Measurements from ENCODE around the gene GCAT.

GCAT gene

GRCh38 chr22:37782340-37783168 is 25.2 kb upstream of the GCAT start:
- H3K9me3 ChIP-seq = no peaks in the 10 kb centered on the region
- peaks cover 0 to 7% (median 0%) of the 10 kb centered on the region in 4 donors for H3K4me1 ChIP-seq
- H3K4me3 ChIP-seq = no peak overlapping the region
- H3K36me3 ChIP-seq = no peaks in the 10 kb centered on the region
- H3K27me3 ChIP-seq = peaks cover 0 to 26% of the 10 kb centered on the region in 2 donors
- intact Hi-C loops (cut with DNase I; ENCODE audit: low total_unique reads) = no loop called here
- H3K27ac ChIP-seq = no peak overlapping the region
- no peak for DNase-seq
- no peak for TF ChIP-seq CTCF (IDR thresholded peaks at IDR 0.05)

- Histone ChIP-seq H3K9me3 (no peaks in the 10 kb centered on the region), H3K27ac (no peak overlapping the region), H3K4me1 (peaks cover 0 to 5% (median 0%) of the 10 kb centered on the region in 4 donors), H3K4me3 (no peak overlapping the region), H3K36me3 (no peaks in the 10 kb centered on the region), H3K27me3 (peaks cover 0 to 26% of the 10 kb centered on the region in 2 donors)
- no peak for DNase-seq
- intact Hi-C loops (cut with DNase I; ENCODE audit: low total_unique reads) = no loop called here
- no peak for TF ChIP-seq CTCF (IDR thresholded peaks at IDR 0.05)
These were observed 22.8 kb upstream of the GCAT start for GRCh38 chr22:37784829-37785495.

GRCh38 chr22:37790234-37790633 is 17.5 kb upstream of the GCAT start:
- H3K27ac ChIP-seq = no peak overlapping the region
- peaks cover 0 to 6% (median 0%) of the 10 kb centered on the region in 4 donors for H3K4me1 ChIP-seq
- H3K27me3 ChIP-seq = peaks cover 0 to 6% of the 10 kb centered on the region in 2 donors
- H3K9me3 ChIP-seq = no peaks in the 10 kb centered on the region
- H3K36me3 ChIP-seq = no peaks in the 10 kb centered on the region
- intact Hi-C loops (cut with DNase I; ENCODE audit: low total_unique reads) = loop anchor here (5.0 kb wide), 1 partner anchor 148 kb away; no protein-coding TSS in a partner anchor
- no peak overlapping the region for H3K4me3 ChIP-seq
- no peak for DNase-seq
- TF ChIP-seq CTCF (IDR thresholded peaks at IDR 0.05) = no peak

GRCh38 chr22:37792494-37792893 is 15.2 kb upstream of the GCAT start:
- no peaks in the 10 kb centered on the region for H3K36me3 ChIP-seq
- H3K4me1 ChIP-seq = peaks cover 0 to 6% (median 0%) of the 10 kb centered on the region in 4 donors
- TF ChIP-seq CTCF (IDR thresholded peaks at IDR 0.05) = no peak
- H3K27me3 ChIP-seq = no peaks in the 10 kb centered on the region
- no peak overlapping the region for H3K27ac ChIP-seq
- no peak for DNase-seq
- no peak overlapping the region for H3K4me3 ChIP-seq
- intact Hi-C loops (cut with DNase I; ENCODE audit: low total_unique reads) = loop anchor here (5.0 kb wide), 1 partner anchor 150 kb away; no protein-coding TSS in a partner anchor
- no peaks in the 10 kb centered on the region for H3K9me3 ChIP-seq

GRCh38 chr22:37794376-37794775 is 13.4 kb upstream of the GCAT start:
- H3K27ac ChIP-seq = no peak overlapping the region
- H3K4me3 ChIP-seq = no peak overlapping the region
- no peak for DNase-seq
- no peaks in the 10 kb centered on the region for H3K27me3 ChIP-seq
- intact Hi-C loops (cut with DNase I; ENCODE audit: low total_unique reads) = loop anchor here (5.0 kb wide), 1 partner anchor 152 kb away; no protein-coding TSS in a partner anchor
- TF ChIP-seq CTCF (IDR thresholded peaks at IDR 0.05) = no peak
- peaks cover 0 to 6% (median 0%) of the 10 kb centered on the region in 4 donors for H3K4me1 ChIP-seq
- H3K9me3 ChIP-seq = no peaks in the 10 kb centered on the region
- no peaks in the 10 kb centered on the region for H3K36me3 ChIP-seq

Data from tibial artery (tissue), 4 donors.